HG03378 (cell line): ENCODE data around the gene ZNF576.
"Not testable (repeated sequence)": the region's sequence is repeated elsewhere in the genome, so short reads cannot be mapped to it uniquely, and the experiment has no call there.

Experiments used
- ATAC-seq: cut with Tn5 transposase; IDR thresholded peaks from one replicate; pipeline ENCODE4 v1.9.1; 2021; ENCODE audit warnings: mild to moderate bottlenecking, moderate library complexity; ENCODE audit not compliant: unreplicated experiment

The ZNF576 gene

DNA sequence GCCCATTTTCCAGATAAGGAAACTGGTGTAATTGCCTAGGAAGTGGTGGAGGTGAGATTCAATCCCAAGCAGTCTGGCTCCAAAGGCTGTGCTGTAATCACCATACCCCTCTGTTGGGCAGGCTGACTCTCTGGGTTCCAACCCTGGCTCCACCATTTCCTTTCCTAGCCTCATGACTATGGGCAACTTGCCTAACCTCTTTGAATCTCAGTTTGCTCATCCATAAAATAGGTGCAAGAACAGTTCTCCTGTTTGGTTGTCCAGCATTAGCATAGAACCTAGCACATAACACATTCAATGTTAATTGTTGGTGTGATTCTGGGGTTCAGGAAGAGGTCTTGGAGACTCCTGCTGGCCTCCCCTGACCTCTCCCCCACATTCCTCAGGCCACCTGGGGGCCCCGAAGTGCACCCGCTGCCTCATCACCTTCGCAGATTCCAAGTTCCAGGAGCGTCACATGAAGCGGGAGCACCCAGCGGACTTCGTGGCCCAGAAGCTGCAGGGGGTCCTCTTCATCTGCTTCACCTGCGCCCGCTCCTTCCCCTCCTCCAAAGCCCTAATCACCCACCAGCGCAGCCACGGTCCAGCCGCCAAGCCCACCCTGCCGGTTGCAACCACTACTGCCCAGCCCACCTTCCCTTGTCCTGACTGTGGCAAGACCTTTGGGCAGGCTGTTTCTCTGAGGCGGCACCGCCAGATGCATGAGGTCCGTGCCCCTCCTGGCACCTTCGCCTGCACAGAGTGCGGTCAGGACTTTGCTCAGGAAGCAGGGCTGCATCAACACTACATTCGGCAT lies 2.2 kb downstream of the ZNF576 start:
- no peak for ATAC-seq

DNA sequence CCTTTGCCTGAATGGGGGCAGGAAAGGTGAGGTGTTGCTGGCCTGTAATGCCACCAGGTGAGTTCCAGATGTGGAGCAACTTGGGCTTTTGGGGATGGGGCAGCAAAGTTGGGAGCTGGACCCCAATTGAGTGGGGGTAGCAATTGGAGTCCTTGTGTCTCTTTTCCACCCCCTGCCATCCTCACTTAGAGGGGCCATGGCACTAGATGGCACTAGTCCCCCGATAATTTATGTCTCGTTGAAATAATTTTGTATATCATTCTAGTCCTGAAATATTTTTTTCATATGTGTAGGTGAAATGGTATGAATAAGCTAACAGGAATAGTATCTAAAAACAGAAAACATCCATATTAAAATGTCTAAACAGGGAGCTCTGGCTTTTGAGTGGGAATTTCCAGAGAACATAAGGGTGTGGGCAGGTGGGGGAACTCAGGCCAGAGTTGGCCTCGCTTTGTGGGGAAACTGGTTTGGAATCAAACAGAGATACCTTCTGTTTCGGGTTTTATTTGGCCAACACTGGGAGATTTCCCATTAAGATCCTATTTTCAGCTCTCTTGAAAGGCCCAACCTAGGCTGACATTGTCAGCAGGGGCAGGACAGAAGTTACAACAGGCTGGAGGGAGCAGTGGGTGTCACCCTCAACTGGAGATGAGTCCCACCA lies 3.4 kb downstream of the ZNF576 start:
- no peak for ATAC-seq

DNA sequence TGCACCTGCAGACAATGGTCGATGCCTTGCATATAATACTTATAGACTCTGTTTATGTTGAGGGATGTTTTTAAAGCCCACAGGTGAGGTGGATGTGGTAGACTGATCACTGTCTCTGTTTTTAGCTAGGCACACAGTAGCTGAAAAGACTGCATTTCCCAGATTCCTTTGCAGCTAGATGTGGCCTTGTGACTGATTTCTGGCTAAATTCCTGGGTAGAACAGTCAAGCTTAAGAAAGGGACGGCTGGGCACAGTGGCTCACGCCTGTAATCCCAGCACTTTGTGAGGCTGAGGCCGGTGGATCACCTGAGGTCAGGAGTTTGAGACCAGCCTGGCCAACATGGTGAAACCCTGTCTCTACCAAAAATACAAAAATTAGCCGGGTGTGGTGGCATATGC lies 3.9 kb downstream of the ZNF576 start:
- ATAC-seq = not testable (repeated sequence)

DNA sequence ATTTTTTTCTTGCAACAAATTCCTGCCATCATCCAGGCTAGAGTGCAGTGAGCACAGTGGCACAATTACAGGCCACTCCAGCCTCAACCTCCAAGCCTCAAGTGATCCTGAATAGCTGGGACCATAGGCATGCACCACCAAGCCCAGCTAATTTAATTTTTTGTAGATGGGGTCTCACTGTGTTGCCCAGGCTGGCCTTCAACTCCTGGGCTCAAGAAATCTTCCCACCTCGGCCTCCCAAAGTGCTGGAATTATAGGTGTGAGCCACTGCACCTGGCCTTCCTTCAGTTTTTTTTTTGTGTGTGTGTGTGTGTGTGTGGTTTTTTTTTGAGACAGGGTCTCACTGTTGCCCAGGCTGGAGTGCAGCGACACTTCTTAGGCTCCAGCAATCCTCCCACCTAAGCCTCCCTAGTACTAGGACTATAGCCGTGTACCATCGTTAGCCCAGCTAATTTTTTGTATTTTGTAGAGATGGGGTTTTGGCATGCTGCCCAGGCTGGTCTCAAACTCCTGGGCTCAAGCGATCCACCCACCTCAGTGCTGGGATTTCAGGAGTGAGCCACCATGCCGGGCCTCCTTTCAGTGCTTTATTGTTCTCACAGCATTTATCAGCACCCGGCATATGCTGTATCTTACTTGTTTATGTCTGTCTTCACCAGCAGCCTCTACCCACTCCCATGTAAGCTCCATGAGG lies 9.6 kb downstream of the ZNF576 start:
- no peak for ATAC-seq

DNA sequence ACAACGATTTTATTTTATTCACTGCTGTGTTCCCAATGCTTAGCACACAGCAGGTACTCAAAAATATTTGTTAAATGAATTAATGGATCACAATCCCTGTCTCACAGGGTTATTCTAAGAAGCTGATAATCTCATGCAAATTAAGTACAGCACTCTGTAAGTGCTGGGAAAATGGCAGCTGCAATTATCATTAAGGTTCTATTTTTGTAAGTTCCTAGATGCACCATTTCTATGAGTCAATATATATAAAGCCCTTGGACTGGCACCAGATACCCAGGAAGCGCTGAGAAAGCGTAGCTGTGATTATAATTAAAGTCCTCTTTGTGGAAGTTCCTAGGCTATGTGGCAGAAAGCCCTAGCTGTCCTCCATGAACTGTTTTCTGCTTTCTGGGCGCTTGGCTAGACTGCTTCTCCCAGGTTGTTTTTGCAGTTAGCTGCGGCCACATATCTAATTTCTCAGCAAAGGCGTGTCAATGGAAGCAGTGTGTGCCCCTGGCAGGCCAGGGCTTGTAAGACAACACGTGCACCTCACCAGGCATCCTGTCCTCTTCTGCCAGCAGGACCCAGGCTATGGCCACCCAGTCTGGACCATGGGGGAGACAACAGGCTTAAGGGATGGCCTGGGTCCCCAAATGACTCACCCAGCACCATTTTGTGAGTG lies 10.3 kb downstream of the ZNF576 start:
- ATAC-seq = no peak

DNA sequence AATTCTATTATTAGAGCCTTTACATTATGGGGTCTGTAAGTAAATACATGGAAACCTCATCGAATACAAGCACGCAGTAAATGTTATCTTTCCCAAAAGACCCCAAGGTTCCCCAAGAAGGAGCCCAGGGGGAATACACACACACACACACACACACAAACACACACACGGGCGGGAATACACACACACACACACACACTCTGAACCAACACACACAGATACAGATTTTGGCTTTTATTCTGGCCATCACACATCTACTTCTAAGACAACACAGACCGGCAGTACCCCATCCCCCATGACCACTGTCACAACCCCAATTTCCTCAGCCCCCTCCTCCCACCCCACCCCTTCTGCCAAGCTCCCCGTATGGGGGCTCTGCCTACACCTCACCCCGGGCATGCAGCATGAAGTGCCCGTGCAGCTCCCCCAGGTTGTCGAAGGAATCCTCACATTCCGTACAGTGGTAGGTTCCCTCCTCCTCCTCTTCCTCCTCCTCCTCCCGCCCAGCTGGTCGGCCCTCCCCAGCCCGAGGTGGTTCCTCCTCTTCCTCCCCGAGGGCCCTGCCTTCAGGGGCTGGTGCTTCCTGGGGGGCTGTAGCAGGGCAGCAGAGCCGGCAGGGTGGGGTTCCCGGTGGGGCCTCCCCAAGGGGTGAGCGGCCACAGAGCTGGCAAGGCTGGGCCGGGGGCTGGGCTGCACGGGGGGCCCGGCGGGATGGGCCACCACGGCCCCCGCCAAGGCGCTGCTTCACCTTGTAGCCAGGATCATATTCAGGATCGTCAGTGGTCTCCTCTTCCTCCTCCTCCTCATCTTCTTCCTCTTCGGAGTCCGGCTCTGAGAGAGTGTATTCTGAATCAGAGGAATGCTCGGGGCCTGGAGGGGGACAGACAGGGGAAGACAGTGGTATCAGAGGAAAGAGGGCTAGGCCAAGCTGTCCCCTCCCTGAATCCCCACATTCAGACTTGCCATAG lies 11.1 kb downstream of the ZNF576 start:
- no peak for ATAC-seq

DNA sequence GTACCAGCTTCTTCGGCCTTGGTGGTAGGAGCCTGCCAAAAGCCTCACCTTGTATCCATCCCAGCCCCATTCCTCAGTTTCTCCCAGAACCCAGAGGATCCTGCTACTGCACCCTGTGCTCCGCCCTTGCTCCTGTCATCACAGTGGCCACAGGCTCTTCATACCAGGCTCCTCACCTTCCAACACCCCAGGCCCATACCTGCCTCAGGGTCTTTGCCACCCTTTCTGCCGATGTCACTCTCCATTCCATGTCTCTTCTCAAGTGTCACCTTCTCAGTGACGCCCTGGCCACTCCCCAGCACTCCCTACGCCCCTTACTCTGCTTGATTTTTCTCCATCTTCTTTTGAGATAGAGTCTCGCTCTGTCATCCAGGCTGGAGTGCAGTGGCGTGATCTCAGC lies 13.5 kb downstream of the ZNF576 start:
- ATAC-seq = no peak

DNA sequence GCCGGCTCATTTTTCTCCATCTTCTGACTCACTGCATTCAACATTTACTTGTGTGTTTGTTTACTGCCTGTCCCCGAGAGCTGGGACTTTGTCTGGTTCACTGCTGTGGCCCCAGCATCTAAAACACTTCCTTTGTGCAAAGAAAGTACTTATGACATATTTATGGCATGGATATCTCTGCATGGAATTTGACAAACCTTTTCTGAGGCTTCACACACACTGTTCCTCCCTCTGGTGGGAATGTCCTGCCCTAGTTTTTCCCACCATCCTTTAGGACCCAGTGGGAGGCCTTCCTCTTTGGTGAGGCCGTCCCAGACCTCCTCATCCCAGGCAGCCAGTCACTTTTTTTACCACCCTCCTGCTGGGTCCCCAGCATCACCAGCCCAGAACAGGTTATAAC lies 14.1 kb downstream of the ZNF576 start:
- ATAC-seq = no peak

DNA sequence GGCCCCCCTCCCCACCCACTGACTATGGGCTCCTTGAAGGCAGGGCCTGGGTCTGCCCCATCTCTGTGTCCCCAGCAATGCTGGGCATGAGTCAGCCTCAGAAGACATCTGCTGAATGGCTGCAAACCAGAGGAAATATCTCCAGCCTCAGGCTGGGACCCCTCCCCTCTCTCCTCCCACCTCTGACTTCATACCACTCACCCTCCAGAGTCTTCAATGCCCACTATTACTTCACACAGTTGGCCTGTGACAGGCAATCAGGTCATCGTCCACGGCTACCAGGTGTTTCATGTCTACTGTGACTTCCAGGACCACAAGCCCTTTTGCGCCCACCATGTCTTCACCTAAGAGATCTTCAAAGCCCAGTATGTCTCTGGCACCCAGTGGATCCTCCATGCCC lies 15.4 kb downstream of the ZNF576 start, which contains the start of gene SRRM5:
SRRM5 (plus strand) TSS at position 301 of the 400 bp plus-strand sequence; CDS start at position 335, 34 bp downstream.
- ATAC-seq = no peak

DNA sequence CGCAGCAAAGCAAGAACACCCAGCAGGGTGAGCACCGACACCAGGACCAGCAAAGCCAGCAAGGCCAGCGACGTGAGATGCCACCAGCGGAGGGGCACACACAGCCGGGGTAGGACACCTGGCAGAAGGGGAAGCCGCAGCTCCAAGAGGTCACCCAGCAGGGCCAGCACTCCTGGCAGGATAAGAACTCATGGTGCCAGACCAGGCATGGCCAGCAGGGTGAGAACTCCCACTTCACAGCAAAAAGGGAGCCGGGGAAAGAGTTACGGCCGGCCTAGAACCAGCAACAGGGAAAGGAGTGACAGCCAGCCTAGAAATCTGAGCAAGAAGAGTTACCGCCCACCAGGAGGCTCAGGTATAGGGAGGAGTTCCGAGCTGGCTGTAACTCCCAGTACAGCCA lies 16.0 kb downstream of the ZNF576 start:
- ATAC-seq = no peak

DNA sequence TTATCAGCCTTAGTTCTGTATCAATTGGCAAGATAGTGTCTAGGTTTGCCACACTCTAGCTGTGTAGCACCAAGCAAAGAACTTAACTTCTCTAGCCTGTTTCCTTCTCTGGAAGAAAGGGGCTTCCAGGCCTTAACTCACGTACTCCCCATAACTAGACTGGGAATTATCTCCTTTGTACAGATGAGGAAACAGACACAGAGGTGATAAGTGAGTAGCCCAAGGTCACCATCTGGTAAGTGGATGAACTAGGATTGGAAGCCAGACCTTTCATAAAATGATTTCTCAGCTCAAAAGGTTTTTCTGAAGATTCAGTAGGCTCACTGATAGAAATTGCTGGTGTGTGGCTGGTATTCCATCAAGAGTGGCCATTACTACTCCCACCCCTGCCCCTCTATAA lies 19.9 kb downstream of the ZNF576 start:
- ATAC-seq = no peak

DNA sequence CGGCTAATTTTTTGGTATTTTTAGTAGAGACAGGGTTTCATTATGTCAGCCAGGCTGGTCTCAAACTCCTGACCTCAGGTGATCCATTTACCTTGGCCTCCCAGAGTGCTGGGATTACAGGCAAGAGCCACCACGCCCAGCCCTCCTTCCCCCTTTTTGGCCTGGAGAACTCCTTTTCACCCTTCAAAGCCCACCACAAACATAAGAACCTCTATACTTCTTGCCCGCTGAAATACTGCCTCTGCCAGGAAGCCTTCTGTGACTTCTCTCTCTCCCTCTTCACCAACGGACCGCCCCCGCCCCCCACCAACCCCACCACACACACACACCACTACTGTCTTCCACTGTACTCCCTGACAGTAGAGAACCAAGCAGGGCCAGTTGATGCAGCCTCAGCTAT lies 20.6 kb downstream of the ZNF576 start:
- no peak for ATAC-seq

DNA sequence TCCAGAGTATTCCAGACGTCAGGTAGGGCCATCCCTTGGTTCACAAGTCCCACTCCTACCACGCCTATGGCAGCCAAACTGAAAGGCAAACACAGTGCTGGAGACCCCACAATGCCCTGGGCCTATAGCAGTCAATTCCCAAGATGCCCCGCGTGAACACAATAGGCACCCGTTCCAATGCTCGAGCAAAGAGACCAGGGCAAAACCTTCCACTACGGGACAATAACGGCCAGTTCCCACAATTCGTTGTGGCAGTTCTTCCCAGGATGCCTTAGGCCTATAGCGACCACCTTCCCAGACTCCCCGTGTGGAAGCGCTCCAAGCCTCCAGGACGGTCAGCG lies 22.5 kb downstream of the ZNF576 start:
- peak; percentile 27 for ATAC-seq

DNA sequence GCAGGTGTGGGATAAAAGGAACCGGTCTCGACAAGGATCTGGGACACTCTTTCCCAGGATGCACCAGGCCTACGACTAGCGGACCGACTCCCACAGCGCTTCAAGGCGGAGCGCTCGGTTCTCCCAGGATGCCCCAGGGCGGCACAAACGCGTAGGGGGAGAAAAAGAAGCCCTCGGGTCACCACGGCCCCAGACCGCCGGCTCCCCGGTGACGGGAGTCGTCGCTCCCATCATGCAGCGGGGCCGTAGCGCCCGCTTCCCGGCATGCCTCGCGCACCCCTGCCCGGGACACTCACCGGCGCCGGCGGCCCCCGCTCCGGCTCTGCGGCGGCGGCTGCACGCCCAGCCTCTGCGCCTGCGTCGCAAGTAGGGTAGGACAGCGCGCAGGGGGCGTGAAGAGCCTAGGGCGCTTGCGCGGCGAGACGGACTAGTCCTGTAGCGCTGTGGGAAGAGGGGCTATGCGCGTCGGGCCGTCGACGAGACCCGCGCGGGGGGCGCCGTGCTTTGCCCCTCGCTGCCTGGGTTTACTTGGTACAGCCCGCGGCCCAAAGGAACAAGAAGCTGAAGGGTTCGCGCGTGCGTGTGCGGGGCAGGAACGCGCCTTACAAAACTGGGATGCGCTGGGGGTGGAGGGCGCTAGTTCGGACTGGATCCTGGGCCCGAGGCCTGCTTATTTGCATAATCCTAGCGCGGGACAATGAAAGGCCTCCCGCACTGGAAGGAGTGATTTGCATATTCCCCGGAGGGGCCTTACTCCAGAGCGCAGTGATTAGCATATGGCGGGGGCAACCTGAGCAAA lies 23.1 kb downstream of the ZNF576 start, which contains the start of gene ZNF428:
ZNF428 (minus strand) TSS at position 368 of the 799 bp plus-strand sequence. CDS start 5,325 bp downstream, outside the sequence.
- peak; percentile 65 for ATAC-seq

DNA sequence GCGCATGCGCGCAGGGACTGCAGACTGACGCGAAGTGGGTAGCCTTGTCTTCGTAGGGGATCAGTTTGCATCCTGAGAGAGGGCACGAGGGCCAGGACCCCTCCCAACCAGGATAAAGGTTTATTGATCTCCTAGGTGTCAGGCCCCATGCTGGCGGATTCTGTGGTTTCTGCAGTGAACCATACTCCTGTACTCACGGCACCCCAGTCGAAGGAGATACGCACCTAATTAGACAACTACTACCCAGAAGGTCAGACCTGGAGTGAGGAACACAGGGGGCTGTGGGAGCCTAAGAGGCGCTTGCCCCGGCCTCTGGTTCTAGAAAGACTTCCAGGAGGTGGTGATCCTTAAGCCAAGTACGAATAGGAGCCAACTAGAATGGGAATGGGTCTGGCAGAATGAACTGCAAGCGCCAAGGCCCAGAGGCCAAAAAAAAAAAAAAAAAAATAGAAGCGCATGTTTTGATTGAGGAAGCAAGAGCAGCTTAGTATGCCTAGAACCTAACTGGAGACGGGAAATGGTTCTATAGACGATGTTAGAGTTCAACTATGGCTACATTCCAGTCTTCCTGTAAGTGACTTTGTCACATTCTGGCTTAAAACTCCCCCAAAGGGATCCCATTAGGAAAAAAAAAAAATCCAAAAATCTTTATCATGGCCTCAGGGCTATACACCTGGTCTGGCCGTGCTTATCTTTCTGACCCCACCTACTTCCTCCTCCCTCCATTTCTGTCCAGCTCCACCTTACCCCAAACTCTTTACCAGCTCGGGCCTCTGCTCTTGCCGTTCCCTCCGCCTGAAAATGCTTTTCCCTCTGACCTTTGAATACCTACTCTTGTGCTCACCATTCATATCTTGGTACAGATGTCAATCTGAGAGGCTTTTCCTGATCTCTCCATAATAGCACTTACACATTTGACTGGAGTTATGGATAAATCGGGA lies 23.9 kb downstream of the ZNF576 start:
- peak; percentile 3 for ATAC-seq

DNA sequence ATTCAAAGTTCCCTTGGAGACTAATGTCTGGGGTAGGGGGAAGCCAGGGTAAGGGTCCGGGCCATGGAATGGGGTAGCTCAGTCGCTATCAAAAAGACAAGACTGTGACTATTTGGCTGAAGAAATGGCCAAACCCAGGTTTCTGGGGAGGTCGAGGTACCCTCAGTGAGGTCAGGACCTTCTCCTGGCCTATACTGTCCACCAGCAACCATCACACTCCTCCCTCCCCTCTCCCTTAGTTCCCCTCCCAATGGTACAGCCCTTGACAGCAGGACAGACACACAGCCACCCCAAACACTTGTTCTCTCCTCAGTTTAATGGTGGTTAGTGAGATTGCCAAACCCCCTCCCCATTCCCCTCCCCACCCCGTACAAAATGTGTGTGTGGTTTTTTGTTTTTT lies 25.7 kb downstream of the ZNF576 start:
- ATAC-seq = no peak

DNA sequence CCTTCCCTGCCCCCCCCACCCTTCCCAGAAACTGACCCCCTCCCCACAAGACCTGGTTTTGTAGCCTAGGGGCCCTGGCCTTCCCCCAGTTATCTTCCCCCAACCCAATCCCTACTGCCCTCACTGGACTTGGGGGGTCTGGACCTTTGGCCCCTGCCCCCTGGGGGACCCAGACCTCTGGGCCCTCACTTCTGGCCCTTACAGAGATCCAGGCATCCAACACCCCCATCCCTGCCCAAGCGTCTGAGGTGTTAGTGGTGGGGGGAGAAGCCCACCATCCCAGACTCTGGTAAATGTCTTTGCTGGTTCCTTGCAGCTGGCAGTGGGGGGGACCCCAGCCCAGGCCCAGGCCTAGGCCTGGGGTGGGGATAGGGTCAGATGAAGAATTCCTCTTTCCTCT lies 26.6 kb downstream of the ZNF576 start:
- ATAC-seq = no peak
